ENCODE measurements around the gene ERC1.

The ERC1 gene

GRCh38 chr12:1041478-1041877 lies 50.5 kb downstream of the ERC1 start:
- Histone ChIP-seq H3K27ac (ENCODE audit: low read depth, low read length) (no peak overlapping the region), H3F3A (ENCODE audit: control insufficient read depth, insufficient read depth) (peaks cover 2% of the 10 kb centered on the region; the same call in 1 of the 2 replicates), H3K79me2 (ENCODE audit: control insufficient read depth, low read length) (peaks cover 9% of the 10 kb centered on the region), H3K9me2 (replicated peaks; ENCODE audit: control insufficient read depth, low read length) (no peaks in the 10 kb centered on the region), H4K20me1 (ENCODE audit: control insufficient read depth, insufficient read depth, low read depth, low read length) (0 out of 2 replicates have a peak, but pooled peaks cover 3% of the 10 kb centered on the region), H3K36me3 (ENCODE audit: control insufficient read depth, low read length) (no peaks in the 10 kb centered on the region), H3K9me3 (ENCODE audit: control insufficient read depth, insufficient read depth, low read length) (no peaks in the 10 kb centered on the region), H3K4me2 (ENCODE audit: low read length) (no peak overlapping the region), H3K4me1 (ENCODE audit: control insufficient read depth, low read length) (no peaks in the 10 kb centered on the region), H3K27me3 (ENCODE audit: control insufficient read depth, low read length) (no peaks in the 10 kb centered on the region), H3K4me3 (ENCODE audit: low read length) (no peak overlapping the region)
- TF ChIP-seq CTCF (IDR thresholded peaks at IDR 0.05; ENCODE audit: low read depth, low read length, poor library complexity, severe bottlenecking) (no peak), EZH2phosphoT487 (IDR thresholded peaks at IDR 0.05; ENCODE audit: borderline replicate concordance, low read length) (no peak)

DNA sequence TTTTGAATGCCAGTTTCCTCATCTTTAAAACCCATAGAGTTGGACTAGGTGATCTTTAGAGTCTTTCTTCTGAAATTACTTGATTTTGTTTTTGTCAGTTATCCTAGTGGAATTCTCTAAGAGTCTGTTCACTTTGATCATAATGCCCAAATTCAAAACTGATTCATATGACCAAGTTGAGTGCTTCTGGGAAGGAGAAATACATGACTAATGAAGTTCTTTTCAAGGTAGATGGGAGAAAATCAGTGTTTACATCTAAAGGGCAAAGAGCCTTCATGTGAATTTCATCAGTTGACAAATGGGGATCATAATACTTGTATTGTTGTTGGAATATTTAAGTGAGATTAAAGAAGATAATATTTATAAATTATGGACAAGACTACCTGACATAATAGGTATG lies 53.2 kb downstream of the ERC1 start:
- Histone ChIP-seq H3K4me1 (ENCODE audit: control insufficient read depth, low read length) (no peaks in the 10 kb centered on the region), H3K27ac (ENCODE audit: low read depth, low read length) (no peak overlapping the region), H3K9me3 (ENCODE audit: control insufficient read depth, insufficient read depth, low read length) (no peaks in the 10 kb centered on the region), H3K9me2 (replicated peaks; ENCODE audit: control insufficient read depth, low read length) (no peaks in the 10 kb centered on the region), H3K27me3 (ENCODE audit: control insufficient read depth, low read length) (no peaks in the 10 kb centered on the region), H3K36me3 (ENCODE audit: control insufficient read depth, low read length) (no peaks in the 10 kb centered on the region), H4K20me1 (ENCODE audit: control insufficient read depth, insufficient read depth, low read depth, low read length) (peaks cover 7% of the 10 kb centered on the region), H3K4me2 (ENCODE audit: low read length) (no peak overlapping the region), H3F3A (ENCODE audit: control insufficient read depth, insufficient read depth) (peaks cover 2% of the 10 kb centered on the region; the same call in 1 of the 2 replicates), H3K79me2 (ENCODE audit: control insufficient read depth, low read length) (peaks cover 32% of the 10 kb centered on the region), H3K4me3 (ENCODE audit: low read length) (no peak overlapping the region)
- TF ChIP-seq EZH2phosphoT487 (IDR thresholded peaks at IDR 0.05; ENCODE audit: borderline replicate concordance, low read length) = no peak
- no peak for TF ChIP-seq CTCF (IDR thresholded peaks at IDR 0.05; ENCODE audit: low read depth, low read length, poor library complexity, severe bottlenecking)

DNA sequence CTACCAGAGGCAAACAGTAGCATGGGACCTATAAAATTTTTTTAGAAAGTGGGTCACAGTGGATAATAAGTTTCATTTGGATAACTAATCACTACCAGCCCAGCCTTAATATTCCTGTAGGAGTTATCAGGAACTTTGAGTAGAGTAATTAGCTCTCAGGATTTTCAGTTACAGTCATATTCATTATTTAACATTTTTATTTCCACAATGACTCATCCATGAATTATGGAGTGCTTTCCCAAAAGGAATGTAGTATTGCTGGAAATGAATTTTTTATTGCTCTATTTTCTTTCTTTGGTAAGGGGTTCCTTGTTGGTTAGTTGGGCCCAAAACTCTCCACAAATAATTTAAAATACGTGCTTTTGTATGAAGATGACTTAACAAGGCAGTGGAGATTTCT lies 53.7 kb downstream of the ERC1 start:
- H3K4me3 ChIP-seq (ENCODE audit: low read length) = no peak overlapping the region
- no peaks in the 10 kb centered on the region for H3K9me3 ChIP-seq (ENCODE audit: control insufficient read depth, insufficient read depth, low read length)
- H3K79me2 ChIP-seq (ENCODE audit: control insufficient read depth, low read length) = peaks cover 34% of the 10 kb centered on the region
- H3F3A ChIP-seq (ENCODE audit: control insufficient read depth, insufficient read depth) = peaks cover 2% of the 10 kb centered on the region; the same call in 1 of the 2 replicates
- no peaks in the 10 kb centered on the region for H3K36me3 ChIP-seq (ENCODE audit: control insufficient read depth, low read length)
- H3K27me3 ChIP-seq (ENCODE audit: control insufficient read depth, low read length) = no peaks in the 10 kb centered on the region
- no peaks in the 10 kb centered on the region for H3K4me1 ChIP-seq (ENCODE audit: control insufficient read depth, low read length)
- H4K20me1 ChIP-seq (ENCODE audit: control insufficient read depth, insufficient read depth, low read depth, low read length) = peaks cover 8% of the 10 kb centered on the region
- no peak overlapping the region for H3K4me2 ChIP-seq (ENCODE audit: low read length)
- no peak overlapping the region for H3K27ac ChIP-seq (ENCODE audit: low read depth, low read length)
- TF ChIP-seq CTCF (IDR thresholded peaks at IDR 0.05; ENCODE audit: low read depth, low read length, poor library complexity, severe bottlenecking) (no peak), EZH2phosphoT487 (IDR thresholded peaks at IDR 0.05; ENCODE audit: borderline replicate concordance, low read length) (no peak)
- H3K9me2 ChIP-seq (replicated peaks; ENCODE audit: control insufficient read depth, low read length) = no peaks in the 10 kb centered on the region

Data from DOHH2 (cell line).